ENCODE data around the gene LRFN2. TPM values are rescaled to one million over a fixed set of nuclear protein-coding genes. Genes with fewer than 3 reads are reported as not detected.

The LRFN2 gene
- total RNA-seq, 1 experiment from 2014 or later, result not detected

GRCh38 chr6:40390144-40390800 is 196.9 kb downstream of the LRFN2 start:
- no peak overlapping the region for H3K27ac Mint-ChIP-seq (ENCODE audit: unreplicated experiment)

GRCh38 chr6:40389254-40389653 is 197.9 kb downstream of the LRFN2 start:
- H3K4me1 ChIP-seq, result no peaks in the 10 kb centered on the region
- Mint-ChIP-seq H3K27ac (ENCODE audit: unreplicated experiment) (no peak overlapping the region), H3K36me3 (ENCODE audit: insufficient read depth, unreplicated experiment) (no peaks in the 10 kb centered on the region), H3K4me1 (ENCODE audit: low read depth, unreplicated experiment) (no peaks in the 10 kb centered on the region), H3K27me3 (ENCODE audit: insufficient read depth, unreplicated experiment) (peaks cover 28% of the 10 kb centered on the region), H3K9me3 (ENCODE audit: unreplicated experiment) (no peaks in the 10 kb centered on the region), H3K4me3 (ENCODE audit: unreplicated experiment) (no peak overlapping the region)
- CTCF ChIA-PET, result no interaction called here
- intact Hi-C loops (cut with micrococcal nuclease; ENCODE audit: unreplicated experiment), result no loop called here
- no peaks in the 10 kb centered on the region for H3K36me3 ChIP-seq (ENCODE audit: control insufficient read depth, insufficient read depth, low read length)
- POLR2A ChIA-PET, result no interaction called here
- TF ChIP-seq CTCF (IDR thresholded peaks at IDR 0.05; ENCODE audit: insufficient read depth in 1 of 2, low read depth in 1 of 2, low read length in 1 of 2, severe bottlenecking in 1 of 2, unreplicated experiment in 1 of 2), result no peak
- H3K27me3 ChIP-seq (replicated peaks; ENCODE audit: control insufficient read depth, insufficient read depth, low read length), result no peaks in the 10 kb centered on the region; the same call in none of the 2 replicates
- H3K9me3 ChIP-seq, result no peaks in the 10 kb centered on the region
- no peak for DNase-seq
- BruUV-seq (replicated peaks), result no TSS peak
- H3K4me3 ChIP-seq (ENCODE audit: low read depth, low read length), result no peak overlapping the region

More at GRCh38 chr6:40390144-40390800, 196.9 kb downstream of the LRFN2 start:
- Mint-ChIP-seq H3K4me1 (ENCODE audit: low read depth, unreplicated experiment) (no peaks in the 10 kb centered on the region), H3K4me3 (ENCODE audit: unreplicated experiment) (no peak overlapping the region), H3K27me3 (ENCODE audit: insufficient read depth, unreplicated experiment) (peaks cover 26% of the 10 kb centered on the region), H3K36me3 (ENCODE audit: insufficient read depth, unreplicated experiment) (no peaks in the 10 kb centered on the region), H3K9me3 (ENCODE audit: unreplicated experiment) (no peaks in the 10 kb centered on the region)
- H3K36me3 ChIP-seq (ENCODE audit: control insufficient read depth, insufficient read depth, low read length), result no peaks in the 10 kb centered on the region
- no peak for TF ChIP-seq CTCF (IDR thresholded peaks at IDR 0.05; ENCODE audit: insufficient read depth in 1 of 2, low read depth in 1 of 2, low read length in 1 of 2, severe bottlenecking in 1 of 2, unreplicated experiment in 1 of 2)
- no peaks in the 10 kb centered on the region for H3K4me1 ChIP-seq
- H3K9me3 ChIP-seq, result no peaks in the 10 kb centered on the region
- intact Hi-C loops (cut with micrococcal nuclease; ENCODE audit: unreplicated experiment), result no loop called here
- ChIA-PET POLR2A (no interaction called here), CTCF (no interaction called here)
- H3K27me3 ChIP-seq (replicated peaks; ENCODE audit: control insufficient read depth, insufficient read depth, low read length), result no peaks in the 10 kb centered on the region; the same call in none of the 2 replicates
- no peak for DNase-seq
- no TSS peak for BruUV-seq (replicated peaks)
- no peak overlapping the region for H3K4me3 ChIP-seq (ENCODE audit: low read depth, low read length)

GRCh38 chr6:40387871-40388264 is 199.3 kb downstream of the LRFN2 start:
- Histone ChIP-seq H3K27me3 (replicated peaks; ENCODE audit: control insufficient read depth, insufficient read depth, low read length) (no peaks in the 10 kb centered on the region; the same call in none of the 2 replicates), H3K4me1 (no peaks in the 10 kb centered on the region), H3K9me3 (no peaks in the 10 kb centered on the region), H3K4me3 (ENCODE audit: low read depth, low read length) (no peak overlapping the region), H3K36me3 (ENCODE audit: control insufficient read depth, insufficient read depth, low read length) (no peaks in the 10 kb centered on the region)
- DNase-seq, result no peak
- Mint-ChIP-seq H3K27ac (ENCODE audit: unreplicated experiment) (no peak overlapping the region), H3K36me3 (ENCODE audit: insufficient read depth, unreplicated experiment) (no peaks in the 10 kb centered on the region), H3K4me1 (ENCODE audit: low read depth, unreplicated experiment) (no peaks in the 10 kb centered on the region), H3K4me3 (ENCODE audit: unreplicated experiment) (no peak overlapping the region), H3K9me3 (ENCODE audit: unreplicated experiment) (no peaks in the 10 kb centered on the region), H3K27me3 (ENCODE audit: insufficient read depth, unreplicated experiment) (peaks cover 24% of the 10 kb centered on the region)
- ChIA-PET POLR2A (no interaction called here), CTCF (no interaction called here)
- BruUV-seq (replicated peaks), result no TSS peak
- intact Hi-C loops (cut with micrococcal nuclease; ENCODE audit: unreplicated experiment), result no loop called here
- TF ChIP-seq CTCF (IDR thresholded peaks at IDR 0.05; ENCODE audit: insufficient read depth in 1 of 2, low read depth in 1 of 2, low read length in 1 of 2, severe bottlenecking in 1 of 2, unreplicated experiment in 1 of 2), result no peak

Data from Caco-2 (cell line).